WTC11 (cell line): ENCODE measurements around the gene RBM15. TPM values are rescaled to one million over a fixed set of nuclear protein-coding genes. Genes with fewer than 3 reads are reported as not detected.

Experiments
- ATAC-seq: fragments of 200-7000 bp; cut with Tn5 transposase; 2 replicates; pipeline ENCODE4 v1.10.0; 2021; ENCODE audit warnings: mild to moderate bottlenecking, moderate library complexity
- CTCF ChIA-PET: fragments of 300-600 bp; sonication (Branson Sonifier 250); formaldehyde crosslinking; loops from one replicate; lab custom pipeline; 2021; ENCODE audit warnings: antibody characterized with exemption; lab: Charles Lee
- POLR2A ChIA-PET: fragments of 350-600 bp; sonication (Branson Sonifier 250); formaldehyde crosslinking; loops from one replicate; lab custom pipeline; 2021; ENCODE audit warnings: antibody characterized with exemption; lab: Charles Lee
- DNase-seq: peaks from one replicate; pipeline ENCODE4 v3.0.0; 2021; ENCODE audit warnings: low spot score
- H3K27ac Mint-ChIP-seq: 2 replicates; pipeline ENCODE4 v1.8.0; 2021; ENCODE audit warnings: mixed read lengths
- H3K27me3 Mint-ChIP-seq: 2 replicates; pipeline ENCODE4 v1.8.0; 2021; ENCODE audit warnings: low read depth, mild to moderate bottlenecking, moderate library complexity, mixed read lengths
- H3K36me3 Mint-ChIP-seq: 2 replicates; pipeline ENCODE4 v1.8.0; 2021; ENCODE audit warnings: mixed read lengths
- H3K4me1 Mint-ChIP-seq: 2 replicates; pipeline ENCODE4 v1.8.0; 2022; ENCODE audit warnings: mixed read lengths
- H3K4me3 Mint-ChIP-seq: 2 replicates; pipeline ENCODE4 v1.8.0; 2021; ENCODE audit warnings: mild to moderate bottlenecking, moderate library complexity, mixed read lengths
- H3K9me3 Mint-ChIP-seq: 2 replicates; pipeline ENCODE4 v1.8.0; 2021; ENCODE audit warnings: mixed read lengths
- EMX1 ChIP-seq: fragments of 250-450 bp; sonication (Bioruptor Pico); IDR thresholded peaks from 2 replicates; pipeline ENCODE4 v1.8.0; 2021; ENCODE audit warnings: mild to moderate bottlenecking
- GABPB1 ChIP-seq: sonication (generic); formaldehyde crosslinking; IDR thresholded peaks from 2 replicates; pipeline ENCODE4 v1.8.1; 2023; ENCODE audit warnings: mild to moderate bottlenecking, missing genetic modification reagents
- NFYB ChIP-seq: sonication (generic); formaldehyde crosslinking; conservative IDR thresholded peaks from 2 replicates; pipeline ENCODE4 v1.8.0; 2022; ENCODE audit warnings: low read depth, missing genetic modification reagents
- NR1H2 ChIP-seq: sonication (generic); formaldehyde crosslinking; IDR thresholded peaks from 2 replicates; pipeline ENCODE4 v1.9.0; 2021; ENCODE audit warnings: mild to moderate bottlenecking, moderate library complexity, missing genetic modification reagents
- SOX15 ChIP-seq: fragments of 250-450 bp; sonication (Bioruptor Pico); IDR thresholded peaks from 2 replicates; pipeline ENCODE4 v1.9.0; 2021; ENCODE audit warnings: mild to moderate bottlenecking
- ZNF219 ChIP-seq: sonication (generic); formaldehyde crosslinking; IDR thresholded peaks from 2 replicates; pipeline ENCODE4 v1.8.0; 2023; ENCODE audit warnings: missing genetic modification reagents, mild to moderate bottlenecking, borderline replicate concordance
- ZNF671 ChIP-seq: fragments of 250-450 bp; sonication (Bioruptor Pico); IDR thresholded peaks from 2 replicates; pipeline ENCODE4 v1.8.0; 2021; ENCODE audit warnings: mild to moderate bottlenecking
- total RNA-seq: library from RNA; stranded (reverse); gene quantifications from 3 replicates; pipeline ENCODE4 v1.2.3, GENCODE V29; 2021
- TF ChIP-seq, protein P1 (sequence below): sonication (generic); formaldehyde crosslinking; conservative IDR thresholded peaks from 2 replicates; pipeline ENCODE4 v1.8.1; 2022; ENCODE audit warnings: mild to moderate bottlenecking, missing genetic modification reagents
- TF ChIP-seq, protein P2 (sequence below): fragments of 250-450 bp; sonication (Bioruptor Pico); IDR thresholded peaks from 2 replicates; pipeline ENCODE4 v1.8.0; 2021; ENCODE audit warnings: mild to moderate bottlenecking
- TF ChIP-seq, protein P3 (sequence below): sonication (generic); formaldehyde crosslinking; IDR thresholded peaks from 2 replicates; pipeline ENCODE4 v1.8.1; 2023; ENCODE audit warnings: mild to moderate bottlenecking, missing genetic modification reagents
- TF ChIP-seq, protein P4 (sequence below): fragments of 200-600 bp; IDR thresholded peaks from 2 replicates; pipeline ENCODE4 v1.8.0; 2022; ENCODE audit warnings: antibody characterized with exemption
- TF ChIP-seq, protein P5 (sequence below): sonication (generic); formaldehyde crosslinking; IDR thresholded peaks from 2 replicates; pipeline ENCODE4 v1.8.1; 2022; ENCODE audit warnings: low read depth, mild to moderate bottlenecking, moderate library complexity, missing genetic modification reagents, borderline replicate concordance

RBM15 gene
- total RNA-seq, 1 experiment from 2014 or later: 50.6 TPM

DNA sequence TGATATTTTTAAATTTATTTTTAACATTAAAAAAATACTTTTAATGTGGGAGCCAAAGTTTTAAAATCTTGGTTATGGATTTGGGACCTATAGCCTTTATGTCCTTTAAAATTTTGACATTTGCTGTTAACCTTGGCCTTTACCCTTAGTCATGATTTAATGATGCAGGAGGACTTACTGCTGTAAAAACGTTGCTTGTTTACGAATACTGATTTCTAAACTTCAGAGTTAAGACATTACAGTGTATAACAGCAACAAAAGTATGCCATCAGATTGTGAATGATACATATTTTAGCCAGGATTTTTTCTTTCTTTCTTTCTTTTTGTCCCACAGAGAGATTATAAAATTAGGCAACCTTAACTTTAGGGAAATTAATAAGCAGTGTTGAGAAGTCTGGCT lies 8.9 kb downstream of the RBM15 start:
- ATAC-seq (no peak), DNase-seq (no peak)
- Mint-ChIP-seq H3K4me3 (no peak overlapping the region), H3K27me3 (no peaks in the 10 kb centered on the region), H3K4me1 (peaks cover 59% of the 10 kb centered on the region), H3K9me3 (no peaks in the 10 kb centered on the region), H3K36me3 (peaks cover 32% of the 10 kb centered on the region), H3K27ac (no peak overlapping the region)
- POLR2A ChIA-PET: no interaction called here
- TF ChIP-seq, protein P1, sequence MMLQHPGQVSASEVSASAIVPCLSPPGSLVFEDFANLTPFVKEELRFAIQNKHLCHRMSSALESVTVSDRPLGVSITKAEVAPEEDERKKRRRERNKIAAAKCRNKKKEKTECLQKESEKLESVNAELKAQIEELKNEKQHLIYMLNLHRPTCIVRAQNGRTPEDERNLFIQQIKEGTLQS: no peak
- TF ChIP-seq NR1H2: no peak
- CTCF ChIA-PET: interaction anchor here (1.5 to 2.5 kb wide), 3 partner anchors 9 to 141 kb away, joined by 4 to 12 read pairs (median 9); partner anchors contain the start of gene RBM15

DNA sequence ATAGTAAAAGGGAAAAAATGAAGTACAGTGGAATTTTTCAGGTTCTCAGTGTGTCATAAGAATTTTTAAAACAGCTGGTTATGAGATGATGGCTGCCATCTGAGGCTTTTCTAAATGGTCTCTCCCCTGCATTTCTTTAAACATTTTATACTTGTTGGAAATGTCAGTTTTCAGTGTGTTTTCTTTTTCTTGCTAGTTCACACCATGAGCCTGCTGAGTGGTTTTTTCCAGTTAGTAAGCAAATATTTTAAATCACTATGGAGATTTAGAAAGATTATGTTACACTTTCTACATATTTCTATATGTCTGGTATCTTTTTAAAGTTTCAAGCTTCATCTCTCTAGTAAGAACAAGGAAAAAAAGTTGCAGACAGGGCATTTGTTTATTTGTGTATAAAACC lies 9.6 kb downstream of the RBM15 start:
- no peak for TF ChIP-seq EMX1
- TF ChIP-seq SOX15 (CRISPR knock-in tag): no peak
- TF ChIP-seq NR1H2: no peak
- TF ChIP-seq, protein P2, sequence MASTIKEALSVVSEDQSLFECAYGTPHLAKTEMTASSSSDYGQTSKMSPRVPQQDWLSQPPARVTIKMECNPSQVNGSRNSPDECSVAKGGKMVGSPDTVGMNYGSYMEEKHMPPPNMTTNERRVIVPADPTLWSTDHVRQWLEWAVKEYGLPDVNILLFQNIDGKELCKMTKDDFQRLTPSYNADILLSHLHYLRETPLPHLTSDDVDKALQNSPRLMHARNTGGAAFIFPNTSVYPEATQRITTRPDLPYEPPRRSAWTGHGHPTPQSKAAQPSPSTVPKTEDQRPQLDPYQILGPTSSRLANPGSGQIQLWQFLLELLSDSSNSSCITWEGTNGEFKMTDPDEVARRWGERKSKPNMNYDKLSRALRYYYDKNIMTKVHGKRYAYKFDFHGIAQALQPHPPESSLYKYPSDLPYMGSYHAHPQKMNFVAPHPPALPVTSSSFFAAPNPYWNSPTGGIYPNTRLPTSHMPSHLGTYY: no peak
- TF ChIP-seq ZNF671 (CRISPR knock-in tag): no peak
- TF ChIP-seq, protein P3, sequence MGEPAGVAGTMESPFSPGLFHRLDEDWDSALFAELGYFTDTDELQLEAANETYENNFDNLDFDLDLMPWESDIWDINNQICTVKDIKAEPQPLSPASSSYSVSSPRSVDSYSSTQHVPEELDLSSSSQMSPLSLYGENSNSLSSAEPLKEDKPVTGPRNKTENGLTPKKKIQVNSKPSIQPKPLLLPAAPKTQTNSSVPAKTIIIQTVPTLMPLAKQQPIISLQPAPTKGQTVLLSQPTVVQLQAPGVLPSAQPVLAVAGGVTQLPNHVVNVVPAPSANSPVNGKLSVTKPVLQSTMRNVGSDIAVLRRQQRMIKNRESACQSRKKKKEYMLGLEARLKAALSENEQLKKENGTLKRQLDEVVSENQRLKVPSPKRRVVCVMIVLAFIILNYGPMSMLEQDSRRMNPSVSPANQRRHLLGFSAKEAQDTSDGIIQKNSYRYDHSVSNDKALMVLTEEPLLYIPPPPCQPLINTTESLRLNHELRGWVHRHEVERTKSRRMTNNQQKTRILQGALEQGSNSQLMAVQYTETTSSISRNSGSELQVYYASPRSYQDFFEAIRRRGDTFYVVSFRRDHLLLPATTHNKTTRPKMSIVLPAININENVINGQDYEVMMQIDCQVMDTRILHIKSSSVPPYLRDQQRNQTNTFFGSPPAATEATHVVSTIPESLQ: no peak
- TF ChIP-seq, protein P4, sequence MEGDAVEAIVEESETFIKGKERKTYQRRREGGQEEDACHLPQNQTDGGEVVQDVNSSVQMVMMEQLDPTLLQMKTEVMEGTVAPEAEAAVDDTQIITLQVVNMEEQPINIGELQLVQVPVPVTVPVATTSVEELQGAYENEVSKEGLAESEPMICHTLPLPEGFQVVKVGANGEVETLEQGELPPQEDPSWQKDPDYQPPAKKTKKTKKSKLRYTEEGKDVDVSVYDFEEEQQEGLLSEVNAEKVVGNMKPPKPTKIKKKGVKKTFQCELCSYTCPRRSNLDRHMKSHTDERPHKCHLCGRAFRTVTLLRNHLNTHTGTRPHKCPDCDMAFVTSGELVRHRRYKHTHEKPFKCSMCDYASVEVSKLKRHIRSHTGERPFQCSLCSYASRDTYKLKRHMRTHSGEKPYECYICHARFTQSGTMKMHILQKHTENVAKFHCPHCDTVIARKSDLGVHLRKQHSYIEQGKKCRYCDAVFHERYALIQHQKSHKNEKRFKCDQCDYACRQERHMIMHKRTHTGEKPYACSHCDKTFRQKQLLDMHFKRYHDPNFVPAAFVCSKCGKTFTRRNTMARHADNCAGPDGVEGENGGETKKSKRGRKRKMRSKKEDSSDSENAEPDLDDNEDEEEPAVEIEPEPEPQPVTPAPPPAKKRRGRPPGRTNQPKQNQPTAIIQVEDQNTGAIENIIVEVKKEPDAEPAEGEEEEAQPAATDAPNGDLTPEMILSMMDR: no peak
- TF ChIP-seq NFYB (CRISPR knock-in tag): no peak
- ATAC-seq (no peak), DNase-seq (no peak)
- CTCF ChIA-PET: interaction anchor here (2.1 kb wide), 1 partner anchor 10 kb away, joined by 12 read pairs; the partner anchor contains the start of gene RBM15
- 0 out of 2 replicates have a peak overlapping the region, but pooled peaks have one; percentile 37 for H3K27ac Mint-ChIP-seq
- 0 out of 2 replicates have a peak overlapping the region, but pooled peaks have one; percentile 4 for H3K4me3 Mint-ChIP-seq
- no peaks in the 10 kb centered on the region for H3K27me3 Mint-ChIP-seq
- peaks cover 25% of the 10 kb centered on the region for H3K36me3 Mint-ChIP-seq
- H3K4me1 Mint-ChIP-seq: peaks cover 52% of the 10 kb centered on the region
- no peaks in the 10 kb centered on the region for H3K9me3 Mint-ChIP-seq
- POLR2A ChIA-PET: interaction anchor here (0.9 to 1.1 kb wide), 2 partner anchors 9 to 10 kb away, joined by 3 read pairs; no protein-coding TSS in a partner anchor

DNA sequence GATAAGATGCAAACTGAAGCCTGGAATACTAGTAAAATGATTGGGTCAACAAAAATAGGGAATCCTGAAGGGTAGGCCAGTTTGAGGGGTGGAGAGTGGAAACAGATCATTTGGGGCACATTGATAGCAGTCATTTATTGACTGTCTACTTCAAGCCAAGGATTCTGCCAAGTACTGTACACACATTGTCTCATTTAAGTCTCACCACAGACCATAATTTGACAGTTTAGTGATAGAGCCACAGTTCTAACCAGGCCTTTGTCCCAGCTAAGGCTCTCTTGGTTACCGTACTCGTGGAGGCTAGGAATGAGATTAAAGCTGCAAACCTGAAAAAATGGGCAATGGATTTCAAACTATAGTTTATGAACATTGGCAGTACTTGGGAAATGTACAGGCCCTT lies 11.2 kb downstream of the RBM15 start:
- Mint-ChIP-seq H3K9me3 (no peaks in the 10 kb centered on the region), H3K36me3 (peaks cover 18% of the 10 kb centered on the region), H3K4me3 (no peak overlapping the region), H3K27ac (peak overlapping the region; percentile 46; the same call in 1 of the 2 replicates), H3K27me3 (no peaks in the 10 kb centered on the region), H3K4me1 (peaks cover 39% of the 10 kb centered on the region)
- ChIA-PET CTCF (interaction anchor here (2.3 kb wide), 1 partner anchor 143 kb away, joined by 6 read pairs; no protein-coding TSS in a partner anchor), POLR2A (no interaction called here)
- no peak for DNase-seq
- no peak for ATAC-seq
- TF ChIP-seq ZNF219 (CRISPR knock-in tag): no peak

DNA sequence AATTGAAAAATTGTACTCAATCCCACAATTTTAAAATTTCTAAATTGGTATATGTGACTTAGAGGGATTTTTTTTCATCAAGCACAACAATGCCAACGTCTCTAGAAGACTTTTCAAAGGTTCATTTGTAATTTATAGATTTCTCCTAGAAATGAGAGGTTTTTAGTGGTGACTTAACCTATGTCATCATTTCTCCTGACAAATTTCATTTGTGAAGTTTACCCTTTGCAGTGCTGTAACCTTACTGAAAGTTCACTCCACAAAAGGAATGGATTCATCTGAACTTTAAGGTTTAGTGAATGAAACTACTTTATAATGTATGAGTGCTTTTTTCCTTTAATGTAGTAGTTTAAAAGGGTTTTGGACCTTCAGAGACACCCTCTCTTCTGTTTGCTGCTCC lies 16.1 kb downstream of the RBM15 start:
- TF ChIP-seq GABPB1 (CRISPR knock-in tag): no peak
- TF ChIP-seq, protein P5, sequence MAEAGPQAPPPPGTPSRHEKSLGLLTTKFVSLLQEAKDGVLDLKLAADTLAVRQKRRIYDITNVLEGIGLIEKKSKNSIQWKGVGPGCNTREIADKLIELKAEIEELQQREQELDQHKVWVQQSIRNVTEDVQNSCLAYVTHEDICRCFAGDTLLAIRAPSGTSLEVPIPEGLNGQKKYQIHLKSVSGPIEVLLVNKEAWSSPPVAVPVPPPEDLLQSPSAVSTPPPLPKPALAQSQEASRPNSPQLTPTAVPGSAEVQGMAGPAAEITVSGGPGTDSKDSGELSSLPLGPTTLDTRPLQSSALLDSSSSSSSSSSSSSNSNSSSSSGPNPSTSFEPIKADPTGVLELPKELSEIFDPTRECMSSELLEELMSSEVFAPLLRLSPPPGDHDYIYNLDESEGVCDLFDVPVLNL (CRISPR knock-in tag): no peak
- CTCF ChIA-PET: no interaction called here
- Mint-ChIP-seq H3K36me3 (peaks cover 19% of the 10 kb centered on the region), H3K9me3 (no peaks in the 10 kb centered on the region), H3K4me3 (no peak overlapping the region), H3K4me1 (no peaks in the 10 kb centered on the region), H3K27ac (no peak overlapping the region), H3K27me3 (no peaks in the 10 kb centered on the region)
- ATAC-seq: no peak
- no peak for DNase-seq
- POLR2A ChIA-PET: no interaction called here
